GM19023 (cell line): ENCODE measurements around the gene ECHDC1.
"Not testable (repeated sequence)": the region's sequence is repeated elsewhere in the genome, so short reads cannot be mapped to it uniquely, and the experiment has no call there.

Source experiments
- ATAC-seq: cut with Tn5 transposase; IDR thresholded peaks from one replicate; pipeline ENCODE4 v1.9.1; 2021; ENCODE audit warnings: mild to moderate bottlenecking, moderate library complexity; ENCODE audit not compliant: unreplicated experiment

The ECHDC1 gene

GRCh38 chr6:127342296-127342945 is 988 bp downstream of the ECHDC1 start:
- no peak for ATAC-seq

GRCh38 chr6:127341471-127342202 is 1.8 kb downstream of the ECHDC1 start:
- ATAC-seq, result no peak

DNA sequence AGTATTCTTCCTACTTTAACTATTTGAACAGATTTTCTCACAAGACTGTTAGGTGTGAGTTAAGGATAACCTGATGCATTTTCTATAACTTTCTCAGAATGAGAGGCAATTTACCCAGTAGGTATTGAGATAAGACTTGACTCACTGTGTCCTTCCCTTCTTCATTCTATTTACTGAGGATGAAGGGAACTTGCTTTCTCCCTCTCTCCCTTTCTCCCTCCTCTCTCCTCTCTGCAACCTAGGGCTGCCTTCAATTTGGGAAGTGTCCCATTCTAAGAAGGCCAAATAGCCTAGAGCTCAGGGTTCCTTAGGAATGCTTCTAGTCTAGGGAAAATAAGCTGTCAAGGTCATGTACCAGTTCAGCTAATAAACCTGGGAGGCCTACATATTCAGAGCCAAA is 3.2 kb downstream of the ECHDC1 start:
- ATAC-seq, result no peak

- ATAC-seq, result no peak
Measured at GRCh38 chr6:127338936-127339335, 4.5 kb downstream of the ECHDC1 start.

DNA sequence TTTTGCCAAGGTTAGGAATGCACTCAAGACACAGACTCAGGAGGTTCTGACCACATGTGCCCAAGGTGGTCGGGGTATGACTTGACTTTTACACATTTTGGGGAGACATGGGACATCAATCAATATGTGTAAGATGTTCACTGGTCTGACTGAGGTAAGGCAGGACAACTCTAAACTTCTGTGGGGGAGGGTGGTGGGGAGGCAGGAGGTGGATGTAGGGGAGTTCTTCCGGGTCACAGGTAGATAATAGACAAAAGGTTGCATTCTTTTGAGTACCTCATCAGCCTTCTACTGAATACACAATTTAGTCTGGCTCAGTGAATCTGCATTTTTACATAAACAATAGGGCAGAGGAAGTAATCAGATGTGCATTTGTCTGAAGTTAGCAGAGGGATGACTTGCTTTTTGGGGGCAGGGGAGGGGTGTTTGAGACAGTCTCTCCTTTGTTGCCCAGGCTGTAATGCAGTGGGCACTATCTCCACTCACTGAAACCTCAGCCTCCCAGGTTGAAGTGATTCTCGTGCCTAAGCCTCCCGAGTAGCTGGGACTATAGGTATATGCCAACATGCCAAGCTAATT is 10.9 kb downstream of the ECHDC1 start:
- ATAC-seq, result no peak

DNA sequence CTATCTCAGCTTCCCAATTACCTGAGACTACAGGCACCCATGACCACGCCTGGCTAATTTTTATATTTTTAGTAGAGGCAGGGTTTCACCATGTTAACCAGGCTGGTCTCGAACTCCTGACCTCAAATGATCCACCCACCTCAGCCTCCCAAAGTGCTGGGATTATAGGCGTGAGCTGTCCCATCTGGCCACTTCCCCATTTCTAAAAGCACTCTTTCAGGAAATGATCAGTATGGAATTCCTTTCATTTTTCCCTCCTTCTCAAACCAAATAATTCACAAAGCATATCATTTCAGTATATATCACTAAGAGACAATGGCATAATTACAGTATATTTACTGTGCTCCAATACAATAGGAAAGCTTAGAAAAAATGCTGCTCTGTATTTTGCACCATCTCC is 12.2 kb downstream of the ECHDC1 start:
- not testable (repeated sequence) for ATAC-seq

DNA sequence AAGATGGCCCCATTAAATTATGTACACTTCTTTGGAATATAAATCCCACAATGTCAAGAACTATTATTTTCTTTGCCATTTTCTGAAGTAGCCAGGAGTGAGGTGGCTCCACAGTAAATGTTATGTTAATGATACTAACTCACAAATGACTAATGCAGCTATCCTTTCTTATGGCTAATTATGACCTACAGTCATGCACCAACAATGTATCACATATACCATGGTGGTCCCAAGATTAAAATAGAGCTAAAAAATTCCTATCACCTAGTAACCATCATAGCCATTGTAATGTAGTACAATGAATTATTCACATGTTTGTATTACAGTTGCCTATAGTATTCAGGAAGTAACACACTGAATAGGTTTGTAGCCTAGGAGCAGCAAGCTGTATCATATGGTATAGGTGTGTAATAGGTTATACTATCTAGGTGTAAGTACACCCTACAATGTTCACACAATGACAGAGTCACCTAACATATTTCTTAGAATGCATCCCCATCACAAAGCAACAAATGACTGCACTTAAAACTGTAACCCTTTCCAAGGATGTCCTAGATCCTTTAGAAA is 15.3 kb downstream of the ECHDC1 start:
- no peak for ATAC-seq

GRCh38 chr6:127319686-127320085 is 23.7 kb downstream of the ECHDC1 start:
- ATAC-seq, result no peak

- no peak for ATAC-seq
Measured at GRCh38 chr6:127317388-127318128, 25.9 kb downstream of the ECHDC1 start.

- no peak for ATAC-seq
Measured at GRCh38 chr6:127305741-127306140, 37.7 kb downstream of the ECHDC1 start.

GRCh38 chr6:127303917-127304316 is 39.5 kb downstream of the ECHDC1 start:
- ATAC-seq, result no peak

- ATAC-seq, result peak; percentile 71
Measured at GRCh38 chr6:127302728-127303660, 40.4 kb downstream of the ECHDC1 start.

DNA sequence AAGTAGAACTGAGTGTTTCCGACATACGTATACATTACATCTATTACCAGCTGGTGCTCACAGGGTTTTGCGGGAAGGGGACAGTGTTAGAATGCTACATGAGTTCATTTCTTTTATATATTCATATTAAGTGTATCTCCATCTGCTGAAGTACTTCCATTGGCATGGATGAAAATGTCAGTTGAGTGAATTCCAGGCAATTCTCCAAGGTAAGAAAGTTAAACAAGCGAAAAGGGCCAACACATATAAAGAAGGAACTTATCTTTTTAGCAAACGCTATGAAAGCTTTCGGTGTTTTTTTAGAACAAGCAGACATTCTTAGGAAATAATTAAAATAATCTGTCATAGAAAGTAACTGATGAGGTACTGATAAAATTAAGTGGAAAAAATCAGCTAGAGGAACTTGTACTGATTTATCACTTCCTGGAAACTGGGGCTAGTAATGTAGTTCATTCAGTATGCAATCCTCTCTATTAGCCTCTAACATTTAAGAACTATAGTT is 42.2 kb downstream of the ECHDC1 start:
- no peak for ATAC-seq

DNA sequence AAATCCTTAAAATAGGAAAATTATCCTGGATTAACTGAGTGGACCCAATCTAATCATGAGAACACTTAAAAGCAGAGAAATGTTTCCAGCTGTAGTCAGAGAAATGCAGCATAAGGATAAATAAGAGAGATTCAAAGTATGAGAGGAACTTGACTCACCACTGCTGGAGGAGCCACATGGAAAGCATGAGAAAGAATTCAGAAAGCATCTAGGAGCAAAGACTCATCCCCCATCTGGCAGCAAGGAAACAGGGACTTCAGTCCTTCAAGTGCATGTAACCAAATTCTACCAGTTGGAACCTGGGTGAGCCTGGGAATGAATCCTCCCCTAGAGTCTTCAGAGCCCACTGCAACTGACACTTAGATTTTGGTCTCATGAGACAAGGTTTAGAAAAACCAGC is 43.0 kb downstream of the ECHDC1 start:
- no peak for ATAC-seq

DNA sequence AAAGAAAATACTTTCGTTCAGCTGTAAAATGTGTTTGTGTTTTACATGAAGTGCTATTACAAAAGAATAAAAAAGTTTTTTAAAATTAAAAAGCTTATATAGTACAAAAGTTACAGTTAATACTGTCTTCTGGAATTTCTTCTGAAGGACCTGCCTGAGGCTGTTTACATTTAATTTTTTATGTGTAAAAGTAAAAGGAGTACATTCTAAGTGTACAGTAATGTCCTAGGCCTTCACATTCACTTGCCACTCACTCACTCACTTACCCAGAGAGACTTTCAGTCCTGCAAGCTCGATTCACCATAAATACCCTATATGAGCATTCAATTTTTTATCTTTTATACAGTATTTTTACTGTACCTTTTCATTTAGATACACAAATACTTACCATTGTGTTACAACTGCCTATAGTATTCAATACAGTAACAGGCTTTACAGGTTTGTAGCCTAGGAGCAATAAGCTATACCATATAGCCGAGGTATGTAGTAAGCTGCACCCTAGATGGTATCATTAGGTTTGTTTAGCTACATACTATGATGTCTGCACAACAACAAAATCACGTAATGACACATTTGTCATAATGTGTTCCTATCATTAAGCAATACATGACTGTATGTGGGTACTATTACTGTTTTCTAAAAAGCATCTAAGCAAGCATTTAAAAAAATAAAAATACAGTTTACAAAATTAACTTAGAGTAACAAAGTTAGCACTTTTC is 43.7 kb downstream of the ECHDC1 start:
- no peak for ATAC-seq

GRCh38 chr6:127298475-127298874 is 44.9 kb downstream of the ECHDC1 start:
- ATAC-seq, result no peak

DNA sequence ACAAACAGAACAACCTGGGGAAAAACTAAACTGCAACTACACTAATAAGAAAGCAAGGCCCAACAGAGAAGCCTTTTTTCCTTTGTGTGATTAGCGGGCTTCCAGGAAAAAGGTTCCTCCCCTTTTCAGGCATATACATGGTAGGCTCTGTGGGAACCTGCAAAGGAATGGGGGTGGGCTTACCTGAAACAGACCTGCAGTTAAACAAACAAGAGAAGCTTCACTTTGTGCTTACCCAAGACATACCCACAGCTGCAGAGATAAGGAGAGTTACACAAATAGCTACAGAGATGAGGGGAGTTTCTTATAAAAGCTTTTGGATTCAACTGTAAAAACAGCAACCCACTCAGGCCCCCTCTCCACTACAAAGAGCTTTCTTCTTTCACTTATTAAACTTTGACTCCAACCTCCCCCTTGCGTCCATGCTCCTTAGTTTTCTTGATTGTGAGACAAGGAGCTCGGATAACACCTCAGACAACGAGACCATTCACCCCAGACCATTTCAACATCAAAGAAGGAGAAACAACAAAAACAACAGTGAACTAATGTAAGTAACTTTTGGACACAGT is 45.8 kb downstream of the ECHDC1 start:
- no peak for ATAC-seq

GRCh38 chr6:127291495-127291894 is 51.9 kb downstream of the ECHDC1 start:
- peak; percentile 85 for ATAC-seq
